CD14-positive monocyte (primary cell): ENCODE data around the gene ANKLE2. TPM values are rescaled to one million over a fixed set of nuclear protein-coding genes. Genes with fewer than 3 reads are reported as not detected.
A peak's percentile ranks its signal among the peaks of the same experiment; 100 is the strongest.
"Not testable (repeated sequence)": the region's sequence is repeated elsewhere in the genome, so short reads cannot be mapped to it uniquely, and the experiment has no call there.

Experiments
- DNase-seq, 3 donors: peaks; one replicate each; pipeline ENCODE4 v3.0.0-alpha.2; 2011 to 2022
- H2AFZ ChIP-seq: 2 replicates; pipeline ENCODE4 v1.6.0; 2012; ENCODE audit warnings: mild to moderate bottlenecking, low read depth, low read length, inconsistent platforms; ENCODE audit not compliant: insufficient read depth, poor library complexity, severe bottlenecking
- H3K27ac ChIP-seq, 2 donors: 1 replicate in 1 of 2; 2 replicates in 1 of 2; pipeline ENCODE4 v1.5.1; 2012 to 2013; ENCODE audit warnings: low read length in 2 of 2, control low read depth in 1 of 2, inconsistent platforms in 1 of 2, low read depth in 1 of 2, mild to moderate bottlenecking in 1 of 2
- H3K27me3 ChIP-seq, 2 donors: one replicate each; pipeline versions ENCODE4 v1.6.0 to v1.6.1; 2011 to 2013; ENCODE audit warnings: low read length in 2 of 2; ENCODE audit not compliant: control insufficient read depth in 2 of 2, insufficient read depth in 2 of 2
- H3K36me3 ChIP-seq, 2 donors: replicated peaks in 1 of 2; 1 replicate in 1 of 2; 2 replicates in 1 of 2; pipeline versions ENCODE4 v1.5.1 to v1.6.1; 2012 to 2013; ENCODE audit warnings: low read length in 2 of 2, control low read depth in 1 of 2, inconsistent platforms in 1 of 2, mild to moderate bottlenecking in 1 of 2; ENCODE audit not compliant: insufficient read depth in 2 of 2, control insufficient read depth in 1 of 2
- H3K4me1 ChIP-seq, 2 donors: 1 replicate in 1 of 2; 2 replicates in 1 of 2; pipeline versions ENCODE4 v1.5.1 to v1.6.1; 2012 to 2013; ENCODE audit warnings: low read length in 2 of 2, control low read depth in 1 of 2, inconsistent platforms in 1 of 2, mild to moderate bottlenecking in 1 of 2, moderate library complexity in 1 of 2; ENCODE audit not compliant: insufficient read depth in 2 of 2, control insufficient read depth in 1 of 2
- H3K4me2 ChIP-seq: replicated peaks from 2 replicates; pipeline ENCODE3; 2012; ENCODE audit warnings: low read length, moderate library complexity, mild to moderate bottlenecking; ENCODE audit not compliant: poor library complexity, severe bottlenecking; ENCODE audit errors: extremely low read depth
- H3K4me3 ChIP-seq, 3 experiments: fragments of 200-600 bp in 1 of 3; sonication (generic) in 1 of 3; replicated peaks in 1 of 3; 1 replicate in 2 of 3; 2 replicates in 1 of 3; pipeline ENCODE4 v1.5.1; 2011 to 2013; ENCODE audit warnings: low read length in 3 of 3, mild to moderate bottlenecking in 3 of 3, control low read depth in 2 of 3, low read depth in 2 of 3, inconsistent platforms in 1 of 3, moderate library complexity in 1 of 3
- H3K79me2 ChIP-seq: 2 replicates; pipeline ENCODE4 v1.6.0; 2012; ENCODE audit warnings: mild to moderate bottlenecking, control low read depth, inconsistent platforms, low read length, moderate library complexity; ENCODE audit not compliant: insufficient read depth
- H3K9ac ChIP-seq: 2 replicates; pipeline ENCODE4 v1.6.0; 2017; ENCODE audit warnings: low read length, mild to moderate bottlenecking; ENCODE audit not compliant: insufficient read depth, poor library complexity, severe bottlenecking
- H3K9me3 ChIP-seq, 2 donors: replicated peaks in 1 of 2; 1 replicate in 1 of 2; 2 replicates in 1 of 2; pipeline versions ENCODE4 v1.5.1 to v1.6.1; 2012 to 2013; ENCODE audit warnings: low read length in 2 of 2, control low read depth in 1 of 2; ENCODE audit not compliant: control insufficient read depth in 1 of 2, insufficient read depth in 1 of 2
- H4K20me1 ChIP-seq: 2 replicates; pipeline ENCODE4 v1.6.0; 2012; ENCODE audit warnings: mild to moderate bottlenecking, low read length, control low read depth, moderate library complexity; ENCODE audit not compliant: insufficient read depth
- H3K27ac Mint-ChIP-seq, 7 donors: one replicate each; pipeline ENCODE4 v1.8.0; 2020; ENCODE audit warnings: mild to moderate bottlenecking in 7 of 7, mixed read lengths in 7 of 7, moderate library complexity in 6 of 7, inconsistent platforms in 2 of 7
- H3K27me3 Mint-ChIP-seq, 3 donors: one replicate each; pipeline ENCODE4 v1.8.0; 2021 to 2022; ENCODE audit warnings: low read depth in 3 of 3, mild to moderate bottlenecking in 3 of 3, mixed read lengths in 3 of 3, moderate library complexity in 3 of 3, inconsistent platforms in 1 of 3
- H3K36me3 Mint-ChIP-seq, 2 donors: one replicate each; pipeline ENCODE4 v1.8.0; 2020; ENCODE audit warnings: mixed read lengths in 2 of 2, inconsistent platforms in 1 of 2, mild to moderate bottlenecking in 1 of 2
- H3K4me1 Mint-ChIP-seq: one replicate; pipeline ENCODE4 v1.8.0; 2020; ENCODE audit warnings: mild to moderate bottlenecking, mixed read lengths
- H3K4me3 Mint-ChIP-seq, 2 donors: one replicate each; pipeline ENCODE4 v1.8.0; 2020; ENCODE audit warnings: mild to moderate bottlenecking in 2 of 2, mixed read lengths in 2 of 2, moderate library complexity in 1 of 2
- H3K9me3 Mint-ChIP-seq, 7 donors: one replicate each; pipeline ENCODE4 v1.8.0; 2020 to 2022; ENCODE audit warnings: mixed read lengths in 7 of 7, mild to moderate bottlenecking in 6 of 7, moderate library complexity in 6 of 7, inconsistent platforms in 2 of 7
- WGBS: methylation state at CpG from one replicate; pipeline ENCODE4 v1.1.5; 2013; ENCODE audit warnings: missing lambda C conversion rate; ENCODE audit not compliant: insufficient coverage; 5-methylcytosine and 5-hydroxymethylcytosine counted together
- intact Hi-C, 2 donors: fragments of 100-400 bp; cut with micrococcal nuclease; formaldehyde crosslinking; loops; one replicate each; pipeline versions ENCODE4 v1.15.0 to v1.15.1; 2023
- polyA plus RNA-seq, 3 donors: library from polyadenylated mRNA; depleted of rRNA in 1 of 3; unstranded in 2 of 3; stranded (reverse) in 1 of 3; fragments of 300-500 nt in 2 of 3; fragments of >200 nt in 1 of 3; fragmentation: Illumina TruSeq in 2 of 3; gene quantifications; 1 replicate in 2 of 3; 2 replicates in 1 of 3; pipeline ENCODE4 v1.2.3, GENCODE V29; 2012 to 2021
- TF ChIP-seq, protein P1 (sequence below): fragments of 200-600 bp; IDR thresholded peaks from one replicate; pipeline ENCODE4 v1.8.0; 2022; ENCODE audit warnings: antibody characterized with exemption, mild to moderate bottlenecking

Gene ANKLE2
- polyA plus RNA-seq, 3 donors, result 10.1 to 88.4 (median 15.0) TPM

GRCh38 chr12:132695431-132695830 lies 66.2 kb downstream of the ANKLE2 start:
- intact Hi-C loops, result no loop called here
- peaks cover 0 to 3% of the 10 kb centered on the region in 2 donors for H3K4me1 ChIP-seq
- peaks cover 0 to 6% of the 10 kb centered on the region in 2 donors for H3K36me3 ChIP-seq
- H3K79me2 ChIP-seq, result no peaks in the 10 kb centered on the region
- WGBS, result 94% methylated on average over 10 of the region's 12 CpGs
- no peak overlapping the region for H2AFZ ChIP-seq
- no peak overlapping the region for H3K4me3 Mint-ChIP-seq
- TF ChIP-seq, protein P1, sequence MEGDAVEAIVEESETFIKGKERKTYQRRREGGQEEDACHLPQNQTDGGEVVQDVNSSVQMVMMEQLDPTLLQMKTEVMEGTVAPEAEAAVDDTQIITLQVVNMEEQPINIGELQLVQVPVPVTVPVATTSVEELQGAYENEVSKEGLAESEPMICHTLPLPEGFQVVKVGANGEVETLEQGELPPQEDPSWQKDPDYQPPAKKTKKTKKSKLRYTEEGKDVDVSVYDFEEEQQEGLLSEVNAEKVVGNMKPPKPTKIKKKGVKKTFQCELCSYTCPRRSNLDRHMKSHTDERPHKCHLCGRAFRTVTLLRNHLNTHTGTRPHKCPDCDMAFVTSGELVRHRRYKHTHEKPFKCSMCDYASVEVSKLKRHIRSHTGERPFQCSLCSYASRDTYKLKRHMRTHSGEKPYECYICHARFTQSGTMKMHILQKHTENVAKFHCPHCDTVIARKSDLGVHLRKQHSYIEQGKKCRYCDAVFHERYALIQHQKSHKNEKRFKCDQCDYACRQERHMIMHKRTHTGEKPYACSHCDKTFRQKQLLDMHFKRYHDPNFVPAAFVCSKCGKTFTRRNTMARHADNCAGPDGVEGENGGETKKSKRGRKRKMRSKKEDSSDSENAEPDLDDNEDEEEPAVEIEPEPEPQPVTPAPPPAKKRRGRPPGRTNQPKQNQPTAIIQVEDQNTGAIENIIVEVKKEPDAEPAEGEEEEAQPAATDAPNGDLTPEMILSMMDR, result no peak
- no peaks in the 10 kb centered on the region for H3K9me3 Mint-ChIP-seq
- no peak overlapping the region for H3K4me3 ChIP-seq
- H3K27me3 ChIP-seq, result no peaks in the 10 kb centered on the region
- peaks cover 1 to 2% (median 2%) of the 10 kb centered on the region in 3 donors for H3K27me3 Mint-ChIP-seq
- H3K27ac ChIP-seq, result no peak overlapping the region
- H4K20me1 ChIP-seq, result no peaks in the 10 kb centered on the region
- H3K4me2 ChIP-seq, result no peak overlapping the region
- H3K36me3 Mint-ChIP-seq, result peaks cover 7 to 28% of the 10 kb centered on the region in 2 donors
- DNase-seq, result no peak
- no peaks in the 10 kb centered on the region for H3K9me3 ChIP-seq
- peak overlapping the region in 1 of 7 donors; percentile 51 for H3K27ac Mint-ChIP-seq
- peaks cover 7% of the 10 kb centered on the region for H3K4me1 Mint-ChIP-seq
- no peak overlapping the region for H3K9ac ChIP-seq

GRCh38 chr12:132694888-132695287 lies 66.7 kb downstream of the ANKLE2 start:
- not testable (repeated sequence) for H3K4me3 Mint-ChIP-seq, DNase-seq

DNA sequence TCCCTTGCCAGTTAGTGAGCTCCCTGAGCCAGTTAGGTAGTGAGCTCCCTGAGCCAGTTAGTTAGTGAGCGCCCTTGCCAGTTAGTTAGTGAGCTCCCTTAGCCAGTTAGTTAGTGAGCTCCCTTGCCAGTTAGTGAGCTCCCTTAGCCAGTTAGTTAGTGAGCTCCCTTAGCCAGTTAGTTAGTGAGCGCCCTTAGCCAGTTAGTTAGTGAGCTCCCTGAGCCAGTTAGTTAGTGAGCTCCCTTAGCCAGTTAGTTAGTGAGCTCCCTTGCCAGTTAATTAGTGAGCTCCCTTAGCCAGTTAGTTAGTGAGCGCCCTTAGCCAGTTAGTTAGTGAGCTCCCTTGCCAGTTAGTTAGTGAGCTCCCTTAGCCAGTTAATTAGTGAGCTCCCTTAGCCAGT lies 69.6 kb downstream of the ANKLE2 start:
- H3K36me3 ChIP-seq, DNase-seq, H3K4me3 ChIP-seq, H3K79me2 ChIP-seq, H3K4me2 ChIP-seq, H3K9me3 Mint-ChIP-seq, H4K20me1 ChIP-seq, H3K27ac ChIP-seq, H2AFZ ChIP-seq, intact Hi-C loops, H3K9me3 ChIP-seq, H3K27me3 ChIP-seq, H3K4me1 ChIP-seq, H3K4me3 Mint-ChIP-seq, H3K4me1 Mint-ChIP-seq, H3K9ac ChIP-seq: not testable (repeated sequence)
- Mint-ChIP-seq H3K27me3 (peaks cover 4 to 12% (median 9%) of the 10 kb centered on the region in 3 donors), H3K27ac (peak overlapping the region in 1 of 7 donors; percentile 2), H3K36me3 (peaks cover 4 to 16% of the 10 kb centered on the region in 2 donors)
- 100% methylated on average over 2 of the region's 3 CpGs for WGBS

More at GRCh38 chr12:132694888-132695287, 66.7 kb downstream of the ANKLE2 start:
- H3K4me1 Mint-ChIP-seq, H4K20me1 ChIP-seq, H2AFZ ChIP-seq, H3K9ac ChIP-seq, H3K79me2 ChIP-seq, intact Hi-C loops, H3K4me2 ChIP-seq, H3K36me3 ChIP-seq, H3K9me3 Mint-ChIP-seq, H3K27me3 Mint-ChIP-seq, H3K27ac Mint-ChIP-seq, H3K9me3 ChIP-seq, H3K4me1 ChIP-seq, H3K4me3 ChIP-seq, H3K27me3 ChIP-seq, H3K27ac ChIP-seq: not testable (repeated sequence)
- peaks cover 4 to 26% of the 10 kb centered on the region in 2 donors for H3K36me3 Mint-ChIP-seq
- WGBS, result 100% methylated on average over 2 of the region's 3 CpGs
